Left ventricle myocardium inferior (tissue), 1 donor: Measurements from ENCODE around the gene INVS. TPM values are rescaled to one million over a fixed set of nuclear protein-coding genes. Genes with fewer than 3 reads are reported as not detected.
A peak's percentile ranks its signal among the peaks of the same experiment; 100 is the strongest.

Experiments used
- DNase-seq: peaks from one replicate; pipeline ENCODE4 v3.0.0-alpha.2; 2020
- H3K27ac ChIP-seq: fragments of 200-600 bp; replicated peaks from 2 replicates; pipeline ENCODE4 v1.8.0; 2021
- H3K27me3 ChIP-seq: fragments of 200-600 bp; 2 replicates; pipeline ENCODE4 v1.8.0; 2021; ENCODE audit warnings: low read depth
- H3K36me3 ChIP-seq: fragments of 200-600 bp; 2 replicates; pipeline ENCODE4 v1.8.0; 2021
- H3K4me1 ChIP-seq: fragments of 200-600 bp; 2 replicates; pipeline ENCODE4 v1.8.0; 2021
- H3K4me3 ChIP-seq: fragments of 200-600 bp; 2 replicates; pipeline ENCODE4 v1.8.0; 2021; ENCODE audit warnings: mild to moderate bottlenecking, moderate library complexity
- H3K9me3 ChIP-seq: fragments of 200-600 bp; replicated peaks from 2 replicates; pipeline ENCODE4 v1.8.0; 2021
- intact Hi-C: fragments of 100-400 bp; cut with micrococcal nuclease; formaldehyde crosslinking; loops from one replicate; pipeline ENCODE4 v1.11.0; 2022
- total RNA-seq: library from RNA; stranded (reverse); fragmentation: NEBNext Ultra II Directional; extraction: Animal tissue kit (Norgen Biotek cat#: 25700); gene quantifications from one replicate; pipeline ENCODE4 v1.2.1, GENCODE V29; 2021
- TF ChIP-seq, protein P1 (sequence below): fragments of 200-600 bp; IDR thresholded peaks from 2 replicates; pipeline ENCODE4 v1.8.0; 2021; ENCODE audit warnings: antibody characterized with exemption, mild to moderate bottlenecking, borderline replicate concordance
- donor health status: DM: no; HTN: yes; CAD: no; lungs with severe emphysema.

The INVS gene
- total RNA-seq, 1 donor from 2014 or later, result 6.7 TPM

DNA sequence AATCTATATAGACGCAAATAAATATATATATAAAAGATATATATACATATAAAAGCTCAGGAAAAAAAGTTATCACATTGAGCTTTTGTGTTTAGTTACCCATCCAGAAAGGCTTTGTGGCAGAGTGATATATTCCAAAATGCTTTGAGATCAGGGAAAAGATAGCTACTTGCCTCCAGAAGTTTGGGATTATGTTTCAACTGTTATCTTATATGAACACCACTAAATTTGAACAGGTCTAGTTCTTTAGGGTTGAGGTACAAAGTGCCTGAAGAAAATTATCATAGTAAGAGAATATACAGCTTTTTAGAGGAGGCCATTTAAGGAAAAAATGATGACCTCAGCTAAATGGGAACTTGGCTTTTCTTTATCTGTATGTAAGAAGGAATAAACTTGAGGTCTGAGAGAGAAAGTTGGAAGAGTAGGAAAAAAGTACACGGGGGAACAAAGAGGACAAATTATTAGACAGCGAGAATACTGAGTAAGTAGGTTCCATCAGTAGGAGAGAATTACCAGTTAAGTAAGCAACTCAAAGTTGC lies 2.6 kb upstream of the INVS start:
- H3K4me3 ChIP-seq, result no peak overlapping the region
- DNase-seq, result no peak
- intact Hi-C loops, result no loop called here
- H3K27ac ChIP-seq, result no peak overlapping the region
- H3K9me3 ChIP-seq, result no peaks in the 10 kb centered on the region
- TF ChIP-seq, protein P1, sequence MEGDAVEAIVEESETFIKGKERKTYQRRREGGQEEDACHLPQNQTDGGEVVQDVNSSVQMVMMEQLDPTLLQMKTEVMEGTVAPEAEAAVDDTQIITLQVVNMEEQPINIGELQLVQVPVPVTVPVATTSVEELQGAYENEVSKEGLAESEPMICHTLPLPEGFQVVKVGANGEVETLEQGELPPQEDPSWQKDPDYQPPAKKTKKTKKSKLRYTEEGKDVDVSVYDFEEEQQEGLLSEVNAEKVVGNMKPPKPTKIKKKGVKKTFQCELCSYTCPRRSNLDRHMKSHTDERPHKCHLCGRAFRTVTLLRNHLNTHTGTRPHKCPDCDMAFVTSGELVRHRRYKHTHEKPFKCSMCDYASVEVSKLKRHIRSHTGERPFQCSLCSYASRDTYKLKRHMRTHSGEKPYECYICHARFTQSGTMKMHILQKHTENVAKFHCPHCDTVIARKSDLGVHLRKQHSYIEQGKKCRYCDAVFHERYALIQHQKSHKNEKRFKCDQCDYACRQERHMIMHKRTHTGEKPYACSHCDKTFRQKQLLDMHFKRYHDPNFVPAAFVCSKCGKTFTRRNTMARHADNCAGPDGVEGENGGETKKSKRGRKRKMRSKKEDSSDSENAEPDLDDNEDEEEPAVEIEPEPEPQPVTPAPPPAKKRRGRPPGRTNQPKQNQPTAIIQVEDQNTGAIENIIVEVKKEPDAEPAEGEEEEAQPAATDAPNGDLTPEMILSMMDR, result no peak
- H3K27me3 ChIP-seq, result no peaks in the 10 kb centered on the region
- peaks cover 77% of the 10 kb centered on the region for H3K4me1 ChIP-seq
- H3K36me3 ChIP-seq, result peaks cover under 1% of the 10 kb centered on the region

DNA sequence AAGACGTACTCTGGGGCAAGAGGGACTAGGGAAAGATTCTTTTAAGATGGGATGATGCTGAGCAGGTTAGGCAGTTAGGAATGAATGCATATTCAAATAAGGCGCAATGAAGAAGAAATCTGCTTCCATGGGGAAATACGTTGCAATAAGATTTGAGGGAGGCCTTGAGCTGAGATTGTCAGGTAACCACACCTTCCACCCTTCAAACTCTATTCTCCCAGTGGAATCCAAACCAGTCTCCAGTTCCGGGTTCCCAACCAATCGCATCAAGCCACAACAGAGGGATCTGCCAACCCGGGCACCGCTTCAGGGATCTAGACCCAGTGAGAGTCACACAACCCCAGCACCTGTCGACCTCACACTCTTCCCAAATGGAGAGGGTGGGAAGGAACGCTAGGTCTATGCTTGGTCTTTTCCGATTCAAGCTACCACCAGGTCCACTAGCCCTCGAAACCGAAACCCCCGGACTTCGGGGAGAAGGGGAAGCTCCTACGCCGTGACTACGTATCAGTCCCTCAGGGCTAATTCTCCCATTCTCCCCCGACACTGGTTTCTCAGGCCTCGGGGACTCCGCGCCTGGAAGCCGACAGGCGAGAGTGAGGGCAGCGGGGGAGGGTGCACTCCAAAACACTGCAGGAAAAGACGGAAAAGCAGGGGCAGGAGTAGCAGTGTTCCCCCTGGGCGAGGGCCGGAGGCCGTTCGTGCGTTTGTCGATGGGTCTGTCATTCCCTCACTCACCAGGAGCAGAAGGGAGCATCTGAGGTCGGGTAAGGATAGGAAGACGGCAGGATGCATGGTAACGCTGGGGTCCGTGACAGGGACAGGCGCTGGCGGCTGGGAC lies 777 bp upstream of the INVS start:
- Histone ChIP-seq H3K4me3 (peak overlapping the region; percentile 81), H3K27me3 (no peaks in the 10 kb centered on the region), H3K36me3 (peaks cover 6% of the 10 kb centered on the region), H3K27ac (peak overlapping the region; percentile 91), H3K9me3 (no peaks in the 10 kb centered on the region), H3K4me1 (peaks cover 63% of the 10 kb centered on the region)
- DNase-seq, result peak; percentile 54
- intact Hi-C loops, result no loop called here
- TF ChIP-seq, protein P1, result no peak

DNA sequence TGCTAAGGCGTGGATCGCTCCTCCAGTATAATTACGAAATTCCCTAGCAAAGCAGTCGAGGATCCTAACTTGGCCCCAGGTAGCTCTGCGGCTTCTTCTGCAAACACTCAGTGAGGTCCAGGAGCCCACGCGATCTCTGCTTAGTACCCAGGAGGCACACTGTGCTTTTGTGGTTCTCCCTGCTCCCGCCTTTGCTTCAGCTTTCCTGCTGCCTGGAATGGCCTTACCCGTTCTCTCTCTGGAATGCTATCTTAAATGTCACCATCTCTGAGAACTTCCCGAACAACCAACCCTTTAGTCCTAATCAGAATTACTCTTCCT lies 639 bp downstream of the INVS start:
- DNase-seq, result no peak
- TF ChIP-seq, protein P1, result no peak
- H3K4me3 ChIP-seq, result peak overlapping the region; percentile 81
- peaks cover 14% of the 10 kb centered on the region for H3K36me3 ChIP-seq
- peak overlapping the region; percentile 91 for H3K27ac ChIP-seq
- intact Hi-C loops, result no loop called here
- no peaks in the 10 kb centered on the region for H3K9me3 ChIP-seq
- H3K4me1 ChIP-seq, result peaks cover 51% of the 10 kb centered on the region
- H3K27me3 ChIP-seq, result no peaks in the 10 kb centered on the region

DNA sequence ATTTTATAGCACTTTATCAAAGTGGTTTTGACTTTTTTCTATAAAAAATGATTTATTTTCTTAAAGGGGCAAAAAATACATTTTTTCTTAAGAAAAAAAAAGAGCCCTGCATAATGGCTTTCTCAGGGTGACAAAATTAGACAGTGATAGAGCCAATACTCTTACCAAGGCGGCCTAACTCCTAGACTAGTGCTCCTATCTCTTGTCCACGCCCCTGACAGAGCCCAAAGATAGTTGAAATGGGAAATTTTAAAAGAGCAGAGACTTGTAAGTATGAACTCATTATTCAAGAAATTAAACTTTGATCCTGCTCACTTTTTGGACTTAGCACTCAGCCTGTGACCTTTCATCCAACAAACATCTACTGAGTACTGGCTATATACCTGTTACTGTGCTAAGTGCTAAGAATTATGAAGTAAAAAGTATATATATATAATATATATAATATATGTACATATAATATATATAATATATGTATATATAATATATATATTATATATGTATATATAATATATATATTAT lies 1.2 kb downstream of the INVS start:
- H3K36me3 ChIP-seq, result peaks cover 19% of the 10 kb centered on the region
- TF ChIP-seq, protein P1, result no peak
- H3K4me1 ChIP-seq, result peaks cover 49% of the 10 kb centered on the region
- peak overlapping the region; percentile 81 for H3K4me3 ChIP-seq
- H3K27me3 ChIP-seq, result no peaks in the 10 kb centered on the region
- intact Hi-C loops, result no loop called here
- no peaks in the 10 kb centered on the region for H3K9me3 ChIP-seq
- DNase-seq, result no peak
- peak overlapping the region; percentile 91 for H3K27ac ChIP-seq

DNA sequence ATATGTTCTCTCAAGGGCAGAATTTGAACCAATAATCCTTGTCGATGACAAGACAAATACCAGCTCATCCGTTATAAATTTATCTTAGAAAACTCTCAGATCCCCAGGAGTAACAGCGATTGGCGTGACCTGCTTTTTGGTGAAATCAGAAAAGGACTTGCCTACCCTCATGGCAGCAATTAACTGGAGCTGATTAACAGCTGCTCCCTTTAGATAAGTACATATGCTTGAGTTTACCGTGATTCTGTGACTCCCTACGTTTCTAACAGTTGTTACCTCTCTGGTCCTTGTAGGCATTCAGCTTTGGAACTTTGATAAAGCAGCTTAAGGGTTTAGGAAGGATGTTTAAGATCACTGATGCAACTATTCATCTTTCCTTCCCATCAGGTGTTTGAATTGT lies 2.6 kb downstream of the INVS start:
- no peaks in the 10 kb centered on the region for H3K9me3 ChIP-seq
- TF ChIP-seq, protein P1, result no peak
- intact Hi-C loops, result no loop called here
- DNase-seq, result no peak
- H3K4me3 ChIP-seq, result no peak overlapping the region
- H3K27me3 ChIP-seq, result no peaks in the 10 kb centered on the region
- H3K36me3 ChIP-seq, result peaks cover 33% of the 10 kb centered on the region
- peaks cover 35% of the 10 kb centered on the region for H3K4me1 ChIP-seq
- no peak overlapping the region for H3K27ac ChIP-seq
